ENCODE measurements around the gene SUSD5. TPM values are rescaled to one million over a fixed set of nuclear protein-coding genes. Genes with fewer than 3 reads are reported as not detected.

SUSD5 gene
- total RNA-seq (2014; rRNA removed; shearing (Covaris generic)) = 3.6 and 4.3 TPM in 2 replicates
- 1.1 and 1.4 TPM in 2 replicates for polyA plus RNA-seq (2016; fragmentation: Nextera tagmentation; extraction: Ambion mirVana)
- long read RNA-seq = 0 reads

DNA sequence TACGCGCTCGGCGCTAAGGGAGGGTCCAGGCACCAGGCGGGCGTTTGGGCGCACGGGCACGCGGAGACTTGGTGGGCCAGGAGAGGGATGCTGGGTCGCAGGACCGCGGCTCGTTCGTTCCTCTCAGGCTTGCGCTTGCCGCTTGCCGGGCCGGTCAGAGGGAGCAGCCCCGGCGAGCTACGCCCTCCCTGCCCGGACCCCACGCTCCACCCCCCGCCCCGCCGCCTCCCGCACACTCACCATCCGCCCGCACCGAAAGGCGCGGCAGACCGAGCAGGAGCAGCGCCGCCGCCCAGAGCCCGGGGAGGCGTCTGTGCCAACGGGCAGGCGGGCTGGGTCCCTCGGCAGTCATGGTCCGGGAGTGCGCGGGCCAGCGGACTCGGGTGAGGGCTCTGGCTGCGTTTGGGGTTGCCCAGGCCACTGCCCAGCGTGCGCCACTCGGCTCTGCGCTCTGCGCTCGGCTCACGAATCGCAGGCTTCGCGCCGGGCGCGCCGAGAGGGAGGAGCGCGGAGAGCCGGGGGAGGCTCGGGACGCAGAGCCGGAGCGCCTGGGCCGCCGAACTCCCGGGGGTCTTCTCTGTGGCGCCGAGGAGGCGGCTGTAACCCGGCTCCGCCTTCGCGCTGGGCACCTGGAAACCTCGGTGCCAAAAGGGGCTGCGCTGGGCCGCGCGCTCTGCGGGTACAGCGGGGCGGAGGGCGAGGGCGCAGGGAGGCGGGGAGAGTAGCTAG lies at the start of gene SUSD5:
TSS of gene SUSD5 (minus strand) at position 365 of the 729 bp plus-strand sequence. CDS start at position 352, 13 bp downstream.
- H3K36me3 Mint-ChIP-seq (ENCODE audit: low read depth) = no peaks in the 10 kb centered on the region
- H3K9me2 ChIP-seq (ENCODE audit: insufficient read depth) = no peaks in the 10 kb centered on the region

More for the DNA sequence above, at the start of gene SUSD5:
- TF ChIP-seq, protein P1, sequence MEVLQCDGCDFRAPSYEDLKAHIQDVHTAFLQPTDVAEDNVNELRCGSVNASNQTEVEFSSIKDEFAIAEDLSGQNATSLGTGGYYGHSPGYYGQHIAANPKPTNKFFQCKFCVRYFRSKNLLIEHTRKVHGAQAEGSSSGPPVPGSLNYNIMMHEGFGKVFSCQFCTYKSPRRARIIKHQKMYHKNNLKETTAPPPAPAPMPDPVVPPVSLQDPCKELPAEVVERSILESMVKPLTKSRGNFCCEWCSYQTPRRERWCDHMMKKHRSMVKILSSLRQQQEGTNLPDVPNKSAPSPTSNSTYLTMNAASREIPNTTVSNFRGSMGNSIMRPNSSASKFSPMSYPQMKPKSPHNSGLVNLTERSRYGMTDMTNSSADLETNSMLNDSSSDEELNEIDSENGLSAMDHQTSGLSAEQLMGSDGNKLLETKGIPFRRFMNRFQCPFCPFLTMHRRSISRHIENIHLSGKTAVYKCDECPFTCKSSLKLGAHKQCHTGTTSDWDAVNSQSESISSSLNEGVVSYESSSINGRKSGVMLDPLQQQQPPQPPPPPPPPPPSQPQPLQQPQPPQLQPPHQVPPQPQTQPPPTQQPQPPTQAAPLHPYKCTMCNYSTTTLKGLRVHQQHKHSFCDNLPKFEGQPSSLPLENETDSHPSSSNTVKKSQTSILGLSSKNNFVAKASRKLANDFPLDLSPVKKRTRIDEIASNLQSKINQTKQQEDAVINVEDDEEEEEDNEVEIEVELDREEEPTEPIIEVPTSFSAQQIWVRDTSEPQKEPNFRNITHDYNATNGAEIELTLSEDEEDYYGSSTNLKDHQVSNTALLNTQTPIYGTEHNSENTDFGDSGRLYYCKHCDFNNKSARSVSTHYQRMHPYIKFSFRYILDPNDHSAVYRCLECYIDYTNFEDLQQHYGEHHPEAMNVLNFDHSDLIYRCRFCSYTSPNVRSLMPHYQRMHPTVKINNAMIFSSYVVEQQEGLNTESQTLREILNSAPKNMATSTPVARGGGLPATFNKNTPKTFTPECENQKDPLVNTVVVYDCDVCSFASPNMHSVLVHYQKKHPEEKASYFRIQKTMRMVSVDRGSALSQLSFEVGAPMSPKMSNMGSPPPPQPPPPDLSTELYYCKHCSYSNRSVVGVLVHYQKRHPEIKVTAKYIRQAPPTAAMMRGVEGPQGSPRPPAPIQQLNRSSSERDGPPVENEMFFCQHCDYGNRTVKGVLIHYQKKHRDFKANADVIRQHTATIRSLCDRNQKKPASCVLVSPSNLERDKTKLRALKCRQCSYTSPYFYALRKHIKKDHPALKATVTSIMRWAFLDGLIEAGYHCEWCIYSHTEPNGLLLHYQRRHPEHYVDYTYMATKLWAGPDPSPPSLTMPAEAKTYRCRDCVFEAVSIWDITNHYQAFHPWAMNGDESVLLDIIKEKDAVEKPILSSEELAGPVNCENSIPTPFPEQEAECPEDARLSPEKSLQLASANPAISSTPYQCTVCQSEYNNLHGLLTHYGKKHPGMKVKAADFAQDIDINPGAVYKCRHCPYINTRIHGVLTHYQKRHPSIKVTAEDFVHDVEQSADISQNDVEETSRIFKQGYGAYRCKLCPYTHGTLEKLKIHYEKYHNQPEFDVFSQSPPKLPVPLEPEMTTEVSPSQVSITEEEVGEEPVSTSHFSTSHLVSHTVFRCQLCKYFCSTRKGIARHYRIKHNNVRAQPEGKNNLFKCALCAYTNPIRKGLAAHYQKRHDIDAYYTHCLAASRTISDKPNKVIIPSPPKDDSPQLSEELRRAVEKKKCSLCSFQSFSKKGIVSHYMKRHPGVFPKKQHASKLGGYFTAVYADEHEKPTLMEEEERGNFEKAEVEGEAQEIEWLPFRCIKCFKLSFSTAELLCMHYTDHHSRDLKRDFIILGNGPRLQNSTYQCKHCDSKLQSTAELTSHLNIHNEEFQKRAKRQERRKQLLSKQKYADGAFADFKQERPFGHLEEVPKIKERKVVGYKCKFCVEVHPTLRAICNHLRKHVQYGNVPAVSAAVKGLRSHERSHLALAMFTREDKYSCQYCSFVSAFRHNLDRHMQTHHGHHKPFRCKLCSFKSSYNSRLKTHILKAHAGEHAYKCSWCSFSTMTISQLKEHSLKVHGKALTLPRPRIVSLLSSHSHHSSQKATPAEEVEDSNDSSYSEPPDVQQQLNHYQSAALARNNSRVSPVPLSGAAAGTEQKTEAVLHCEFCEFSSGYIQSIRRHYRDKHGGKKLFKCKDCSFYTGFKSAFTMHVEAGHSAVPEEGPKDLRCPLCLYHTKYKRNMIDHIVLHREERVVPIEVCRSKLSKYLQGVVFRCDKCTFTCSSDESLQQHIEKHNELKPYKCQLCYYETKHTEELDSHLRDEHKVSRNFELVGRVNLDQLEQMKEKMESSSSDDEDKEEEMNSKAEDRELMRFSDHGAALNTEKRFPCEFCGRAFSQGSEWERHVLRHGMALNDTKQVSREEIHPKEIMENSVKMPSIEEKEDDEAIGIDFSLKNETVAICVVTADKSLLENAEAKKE (CRISPR knock-in tag; IDR thresholded peaks at IDR 0.05) = no peak
- TF ChIP-seq EZH2 (IDR thresholded peaks at IDR 0.05; ENCODE audit: low read depth, unreplicated experiment) = peak; percentile 17
- Histone ChIP-seq H3K79me2 (replicated peaks; ENCODE audit: insufficient read depth) (no peaks in the 10 kb centered on the region), H3K4me1 (ENCODE audit: insufficient read depth) (peaks cover 8% of the 10 kb centered on the region), H4K20me1 (replicated peaks; ENCODE audit: insufficient read depth) (no peaks in the 10 kb centered on the region), H2AFZ (peak within 1 kb of the TSS; percentile 100), H3K4me2 (peak within 1 kb of the TSS; percentile 100), H3F3A (replicated peaks; ENCODE audit: low read depth) (no peaks in the 10 kb centered on the region), H3K27me3 (ENCODE audit: insufficient read depth) (peaks cover 64% of the 10 kb centered on the region), H3K4me3 (peak within 1 kb of the TSS; percentile 83), H3K36me3 (ENCODE audit: insufficient read depth) (no peaks in the 10 kb centered on the region), H3K27ac (ENCODE audit: low read depth) (no peak within 1 kb of the TSS)
- Mint-ChIP-seq H3K9me3 (no peaks in the 10 kb centered on the region), H3K4me3 (peak within 1 kb of the TSS; percentile 84), H3K4me1 (peaks cover 9% of the 10 kb centered on the region), H3K27me3 (ENCODE audit: insufficient read depth, low read depth, poor library complexity) (peaks cover 45% of the 10 kb centered on the region), H3K27ac (no peak within 1 kb of the TSS)
- ATAC-seq = peak; percentile 88
- peak; percentile 81 for DNase-seq (ENCODE audit: low spot score)

Data from GM23338 (cell line).